Activated T-cell treated with anti-CD3 and anti-CD28 coated beads, Interleukin-2, amount 50 U/mL, for 4 hours (primary cell): Measurements from ENCODE around the gene BRAT1. TPM values are rescaled to one million over a fixed set of nuclear protein-coding genes. Genes with fewer than 3 reads are reported as not detected.
"Not testable (repeated sequence)": the region's sequence is repeated elsewhere in the genome, so short reads cannot be mapped to it uniquely, and the experiment has no call there.

ENCODE experiments used
- ATAC-seq, 2 donors: fragments of 200-7000 bp; cut with Tn5 transposase; one replicate each; pipeline ENCODE4 v1.10.0; 2021
- DNase-seq: peaks from one replicate; pipeline ENCODE4 v3.0.0-alpha.2; 2020
- H3K27me3 Mint-ChIP-seq: one replicate; pipeline ENCODE4 v1.8.0; 2021; ENCODE audit warnings: low read depth, mixed read lengths
- H3K36me3 Mint-ChIP-seq: one replicate; pipeline ENCODE4 v1.8.0; 2022; ENCODE audit warnings: mixed read lengths; ENCODE audit not compliant: insufficient read depth
- H3K4me1 Mint-ChIP-seq: one replicate; pipeline ENCODE4 v1.8.0; 2021; ENCODE audit warnings: low read depth, mixed read lengths
- H3K4me3 Mint-ChIP-seq: one replicate; pipeline ENCODE4 v1.8.0; 2021; ENCODE audit warnings: mild to moderate bottlenecking, moderate library complexity, mixed read lengths
- H3K9me3 Mint-ChIP-seq: one replicate; pipeline ENCODE4 v1.8.0; 2021; ENCODE audit warnings: mixed read lengths
- total RNA-seq, 3 donors: library from RNA; stranded (reverse); gene quantifications; one replicate each; pipeline ENCODE4 v1.2.1, GENCODE V29; 2021

BRAT1 gene
- total RNA-seq, 3 donors from 2014 or later: 40.7 to 55.0 (median 42.6) TPM

GRCh38 chr7:2575046-2575732, 19.9 kb upstream of the BRAT1 start:
- Mint-ChIP-seq H3K4me1 (peaks cover 2% of the 10 kb centered on the region), H3K27me3 (no peaks in the 10 kb centered on the region), H3K36me3 (peaks cover 18% of the 10 kb centered on the region), H3K9me3 (no peaks in the 10 kb centered on the region), H3K4me3 (no peak overlapping the region)
- ATAC-seq: no peak
- DNase-seq: no peak

GRCh38 chr7:2573761-2574160, 18.4 kb upstream of the BRAT1 start:
- Mint-ChIP-seq H3K27me3 (no peaks in the 10 kb centered on the region), H3K36me3 (peaks cover 20% of the 10 kb centered on the region), H3K4me1 (peaks cover 2% of the 10 kb centered on the region), H3K9me3 (no peaks in the 10 kb centered on the region), H3K4me3 (no peak overlapping the region)
- ATAC-seq: no peak
- no peak for DNase-seq

- peak in 1 of 2 donors; percentile 34 for ATAC-seq
- no peak for DNase-seq
- Mint-ChIP-seq H3K9me3 (no peaks in the 10 kb centered on the region), H3K4me1 (peaks cover 2% of the 10 kb centered on the region), H3K4me3 (no peak overlapping the region), H3K36me3 (peaks cover 20% of the 10 kb centered on the region), H3K27me3 (no peaks in the 10 kb centered on the region)
These were observed 16.9 kb upstream of the BRAT1 start for GRCh38 chr7:2572101-2572842.

GRCh38 chr7:2571409-2571808, 16.1 kb upstream of the BRAT1 start:
- peaks cover 8% of the 10 kb centered on the region for H3K4me1 Mint-ChIP-seq
- ATAC-seq (no peak), DNase-seq (no peak)
- H3K4me3 Mint-ChIP-seq: no peak overlapping the region
- H3K9me3 Mint-ChIP-seq: no peaks in the 10 kb centered on the region
- H3K36me3 Mint-ChIP-seq: peaks cover 20% of the 10 kb centered on the region
- no peaks in the 10 kb centered on the region for H3K27me3 Mint-ChIP-seq

GRCh38 chr7:2570021-2570420, 14.7 kb upstream of the BRAT1 start:
- Mint-ChIP-seq H3K4me3 (no peak overlapping the region), H3K27me3 (no peaks in the 10 kb centered on the region), H3K36me3 (peaks cover 15% of the 10 kb centered on the region), H3K4me1 (peaks cover 8% of the 10 kb centered on the region), H3K9me3 (no peaks in the 10 kb centered on the region)
- no peak for DNase-seq
- ATAC-seq: no peak

- ATAC-seq (no peak), DNase-seq (no peak)
- H3K4me3 Mint-ChIP-seq: no peak overlapping the region
- peaks cover 11% of the 10 kb centered on the region for H3K36me3 Mint-ChIP-seq
- no peaks in the 10 kb centered on the region for H3K9me3 Mint-ChIP-seq
- peaks cover 8% of the 10 kb centered on the region for H3K4me1 Mint-ChIP-seq
- no peaks in the 10 kb centered on the region for H3K27me3 Mint-ChIP-seq
These were observed 14.1 kb upstream of the BRAT1 start for GRCh38 chr7:2569421-2569820.

- DNase-seq (no peak), ATAC-seq (no peak)
- Mint-ChIP-seq H3K9me3 (no peaks in the 10 kb centered on the region), H3K4me1 (peaks cover 8% of the 10 kb centered on the region), H3K4me3 (no peak overlapping the region), H3K27me3 (no peaks in the 10 kb centered on the region), H3K36me3 (peaks cover 4% of the 10 kb centered on the region)
These were observed 13.3 kb upstream of the BRAT1 start for GRCh38 chr7:2568521-2569223.

- H3K36me3 Mint-ChIP-seq: peaks cover 2% of the 10 kb centered on the region
- ATAC-seq (no peak), DNase-seq (no peak)
- H3K4me3 Mint-ChIP-seq: no peak overlapping the region
- H3K27me3 Mint-ChIP-seq: no peaks in the 10 kb centered on the region
- no peaks in the 10 kb centered on the region for H3K9me3 Mint-ChIP-seq
- H3K4me1 Mint-ChIP-seq: peaks cover 8% of the 10 kb centered on the region
These were observed 12.5 kb upstream of the BRAT1 start for GRCh38 chr7:2567679-2568278.

GRCh38 chr7:2566890-2567678, 11.8 kb upstream of the BRAT1 start:
- Mint-ChIP-seq H3K9me3 (no peaks in the 10 kb centered on the region), H3K4me1 (peaks cover 8% of the 10 kb centered on the region), H3K36me3 (peaks cover 2% of the 10 kb centered on the region), H3K27me3 (no peaks in the 10 kb centered on the region), H3K4me3 (peak overlapping the region; percentile 38)
- DNase-seq (no peak), ATAC-seq (peak; percentile 62 to 67)

- peak in 1 of 2 donors; percentile 58 for ATAC-seq
- H3K4me3 Mint-ChIP-seq: peak overlapping the region; percentile 38
These were observed 11.1 kb upstream of the BRAT1 start for GRCh38 chr7:2566348-2566889.

GRCh38 chr7:2564970-2565540, 9.7 kb upstream of the BRAT1 start:
- Mint-ChIP-seq H3K27me3 (no peaks in the 10 kb centered on the region), H3K9me3 (no peaks in the 10 kb centered on the region), H3K36me3 (peaks cover under 1% of the 10 kb centered on the region), H3K4me1 (peaks cover 8% of the 10 kb centered on the region), H3K4me3 (no peak overlapping the region)
- no peak for ATAC-seq
- no peak for DNase-seq

More at GRCh38 chr7:2566348-2566889, 11.1 kb upstream of the BRAT1 start:
- peaks cover 2% of the 10 kb centered on the region for H3K36me3 Mint-ChIP-seq
- H3K9me3 Mint-ChIP-seq: no peaks in the 10 kb centered on the region
- H3K27me3 Mint-ChIP-seq: no peaks in the 10 kb centered on the region
- DNase-seq: no peak
- H3K4me1 Mint-ChIP-seq: peaks cover 6% of the 10 kb centered on the region

- not testable (repeated sequence) for H3K36me3 Mint-ChIP-seq, H3K4me3 Mint-ChIP-seq, H3K27me3 Mint-ChIP-seq, DNase-seq, H3K9me3 Mint-ChIP-seq, ATAC-seq
- H3K4me1 Mint-ChIP-seq: peaks cover 13% of the 10 kb centered on the region
These were observed 8.6 kb upstream of the BRAT1 start for GRCh38 chr7:2563955-2564354.

GRCh38 chr7:2559283-2559950, 4.1 kb upstream of the BRAT1 start:
- DNase-seq: no peak
- Mint-ChIP-seq H3K9me3 (no peaks in the 10 kb centered on the region), H3K4me3 (peak overlapping the region; percentile 78), H3K4me1 (peaks cover 19% of the 10 kb centered on the region), H3K36me3 (no peaks in the 10 kb centered on the region), H3K27me3 (no peaks in the 10 kb centered on the region)
- peak; percentile 16 to 25 for ATAC-seq
